B cell (primary cell): ENCODE data around the gene CAMK2D. TPM values are rescaled to one million over a fixed set of nuclear protein-coding genes. Genes with fewer than 3 reads are reported as not detected.
A peak's percentile ranks its signal among the peaks of the same experiment; 100 is the strongest.

Experiments
- ATAC-seq: fragments of 200-7000 bp; cut with Tn5 transposase; one replicate; pipeline ENCODE4 v1.10.0; 2021; ENCODE audit warnings: low read depth, mild to moderate bottlenecking, moderate number of reproducible peaks, moderate library complexity
- CTCF ChIA-PET: fragments of 350-600 bp; sonication (Branson Sonifier 250); formaldehyde crosslinking; loops from one replicate; lab custom pipeline; 2021; ENCODE audit warnings: antibody characterized with exemption, inconsistent platforms; lab: Charles Lee
- POLR2A ChIA-PET: fragments of 350-600 bp; sonication (Branson Sonifier 250); formaldehyde crosslinking; loops from one replicate; lab custom pipeline; 2021; ENCODE audit warnings: antibody characterized with exemption; lab: Charles Lee
- DNase-seq: peaks from one replicate; pipeline ENCODE4 v3.0.0; 2013
- H2AFZ ChIP-seq: 2 replicates; pipeline ENCODE4 v1.6.1; 2012; ENCODE audit warnings: mild to moderate bottlenecking, low read depth, low read length; ENCODE audit not compliant: insufficient read depth, poor library complexity, severe bottlenecking
- H3K27ac ChIP-seq, 2 donors: 1 replicate in 1 of 2; 2 replicates in 1 of 2; pipeline ENCODE4 v1.5.1; 2012 to 2013; ENCODE audit warnings: low read length in 2 of 2, mild to moderate bottlenecking in 2 of 2, moderate library complexity in 1 of 2
- H3K27me3 ChIP-seq, 4 experiments: fragments of 200-600 bp in 1 of 4; sonication (generic) in 1 of 4; replicated peaks in 1 of 4; 1 replicate in 2 of 4; 2 replicates in 2 of 4; pipeline versions ENCODE4 v1.6.1 to v1.7.0; 2013 to 2016; ENCODE audit warnings: low read length in 3 of 4, mild to moderate bottlenecking in 2 of 4, mixed read lengths in 1 of 4, moderate library complexity in 1 of 4; ENCODE audit not compliant: insufficient read depth in 4 of 4, control insufficient read depth in 3 of 4; ENCODE audit errors: control extremely low read depth in 1 of 4
- H3K36me3 ChIP-seq, 2 experiments: replicated peaks in 1 of 2; 1 replicate in 1 of 2; 2 replicates in 1 of 2; pipeline versions ENCODE4 v1.6.1 to v1.7.1; 2013; ENCODE audit warnings: low read length in 1 of 2; ENCODE audit not compliant: insufficient read depth in 2 of 2, control insufficient read depth in 1 of 2; ENCODE audit errors: control extremely low read depth in 1 of 2, extremely low read depth in 1 of 2
- H3K4me1 ChIP-seq, 2 donors: fragments of 200-600 bp in 1 of 2; sonication (generic) in 1 of 2; 1 replicate in 1 of 2; 2 replicates in 1 of 2; pipeline versions ENCODE4 v1.5.1 to v1.6.1; 2013 to 2017; ENCODE audit warnings: low read length in 2 of 2; ENCODE audit not compliant: control insufficient read depth in 2 of 2, insufficient read depth in 2 of 2
- H3K4me2 ChIP-seq: replicated peaks from 2 replicates; pipeline ENCODE3; 2012; ENCODE audit warnings: mild to moderate bottlenecking, low read depth, low read length; ENCODE audit not compliant: poor library complexity, severe bottlenecking
- H3K4me3 ChIP-seq, 5 experiments: fragments of 200-600 bp in 1 of 5; sonication (generic) in 1 of 5; 1 replicate in 3 of 5; 2 replicates in 2 of 5; pipeline versions ENCODE4 v1.5.1 to v1.7.0; 2011 to 2016; ENCODE audit warnings: low read length in 4 of 5, mild to moderate bottlenecking in 4 of 5, low read depth in 2 of 5, control low read depth in 1 of 5, moderate library complexity in 1 of 5; ENCODE audit not compliant: insufficient read depth in 1 of 5; ENCODE audit errors: control extremely low read depth in 1 of 5, extremely low read depth in 1 of 5
- H3K79me2 ChIP-seq: fragments of 200-600 bp; sonication (generic); one replicate; pipeline ENCODE4 v1.6.0; 2016; ENCODE audit warnings: low read length; ENCODE audit not compliant: control insufficient read depth, insufficient read depth
- H3K9ac ChIP-seq: fragments of 200-600 bp; sonication (generic); 2 replicates; pipeline ENCODE4 v1.6.1; 2017; ENCODE audit warnings: mild to moderate bottlenecking, low read length, moderate library complexity
- H3K9me3 ChIP-seq, 3 donors: one replicate each; pipeline versions ENCODE4 v1.6.1 to v1.7.1; 2013; ENCODE audit warnings: low read length in 2 of 3; ENCODE audit not compliant: control insufficient read depth in 2 of 3, insufficient read depth in 1 of 3; ENCODE audit errors: control extremely low read depth in 1 of 3
- H4K20me1 ChIP-seq: 2 replicates; pipeline ENCODE4 v1.6.0; 2012; ENCODE audit warnings: mild to moderate bottlenecking, low read length; ENCODE audit not compliant: insufficient read depth, control insufficient read depth, poor library complexity, severe bottlenecking
- H3K27ac Mint-ChIP-seq: one replicate; pipeline ENCODE4 v1.8.0; 2021; ENCODE audit warnings: mixed read lengths
- H3K27me3 Mint-ChIP-seq: one replicate; pipeline ENCODE4 v1.8.0; 2021; ENCODE audit warnings: mixed read lengths
- H3K4me1 Mint-ChIP-seq: one replicate; pipeline ENCODE4 v1.8.0; 2021; ENCODE audit warnings: mixed read lengths
- H3K4me3 Mint-ChIP-seq: one replicate; pipeline ENCODE4 v1.8.0; 2021; ENCODE audit warnings: mixed read lengths
- H3K9me3 Mint-ChIP-seq: one replicate; pipeline ENCODE4 v1.8.0; 2022; ENCODE audit warnings: mixed read lengths; ENCODE audit not compliant: insufficient read depth
- EZH2 ChIP-seq: IDR thresholded peaks from 2 replicates; pipeline ENCODE4 v1.6.1; 2012; ENCODE audit warnings: borderline replicate concordance, low read depth, mild to moderate bottlenecking, moderate library complexity, low read length; ENCODE audit not compliant: insufficient read depth, poor library complexity, severe bottlenecking
- WGBS: methylation state at CpG from one replicate; pipeline ENCODE4 v1.1.5; 2013; ENCODE audit warnings: missing lambda C conversion rate; ENCODE audit not compliant: insufficient coverage; 5-methylcytosine and 5-hydroxymethylcytosine counted together
- intact Hi-C: fragments of 100-400 bp; cut with micrococcal nuclease; formaldehyde crosslinking; loops from one replicate; pipeline ENCODE4 v1.10.0; 2022
- polyA plus RNA-seq: library from polyadenylated mRNA; depleted of rRNA; stranded (reverse); fragments of >200 nt; gene quantifications from 2 replicates; pipeline ENCODE4 v1.2.3, GENCODE V29; 2012
- total RNA-seq, 2 donors: library from RNA; stranded (reverse); fragments of 120-200 nt in 1 of 2; gene quantifications; 1 replicate in 1 of 2; 2 replicates in 1 of 2; pipeline versions ENCODE4 v1.2.3 to v1.2.4, GENCODE V29; 2013 to 2022
- TF ChIP-seq, protein P1 (sequence below): fragments of 200-600 bp; IDR thresholded peaks from one replicate; pipeline ENCODE4 v1.8.0; 2022; ENCODE audit warnings: antibody characterized with exemption, mild to moderate bottlenecking

CAMK2D gene
- total and polyA plus RNA-seq, 2 donors (not counting 1 experiment from before 2014, with no cell fraction given): 26.3 to 57.0 TPM

DNA sequence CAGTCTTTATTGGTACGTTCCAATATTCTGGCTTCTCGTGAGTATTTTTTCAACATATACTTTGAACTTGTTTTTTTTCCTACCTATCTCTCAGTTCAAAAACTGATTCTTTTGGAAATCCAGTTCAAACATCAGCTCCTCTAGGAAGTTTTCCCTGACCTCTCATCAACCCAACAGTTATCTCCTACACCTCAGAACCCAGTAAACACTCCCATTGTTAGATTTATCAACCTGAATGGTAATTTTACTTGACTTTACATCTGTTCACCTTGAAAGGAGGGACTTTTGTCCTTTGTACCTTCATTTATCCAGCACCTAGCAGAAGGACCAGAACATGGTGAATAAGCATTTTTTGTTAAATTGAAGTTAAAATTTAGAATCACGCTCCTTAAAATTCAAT is 13.6 kb downstream of the CAMK2D start:
- peaks cover 26% of the 10 kb centered on the region for H4K20me1 ChIP-seq
- ATAC-seq (no peak), DNase-seq (no peak)
- H3K9me3 ChIP-seq: no peaks in the 10 kb centered on the region
- TF ChIP-seq, protein P1, sequence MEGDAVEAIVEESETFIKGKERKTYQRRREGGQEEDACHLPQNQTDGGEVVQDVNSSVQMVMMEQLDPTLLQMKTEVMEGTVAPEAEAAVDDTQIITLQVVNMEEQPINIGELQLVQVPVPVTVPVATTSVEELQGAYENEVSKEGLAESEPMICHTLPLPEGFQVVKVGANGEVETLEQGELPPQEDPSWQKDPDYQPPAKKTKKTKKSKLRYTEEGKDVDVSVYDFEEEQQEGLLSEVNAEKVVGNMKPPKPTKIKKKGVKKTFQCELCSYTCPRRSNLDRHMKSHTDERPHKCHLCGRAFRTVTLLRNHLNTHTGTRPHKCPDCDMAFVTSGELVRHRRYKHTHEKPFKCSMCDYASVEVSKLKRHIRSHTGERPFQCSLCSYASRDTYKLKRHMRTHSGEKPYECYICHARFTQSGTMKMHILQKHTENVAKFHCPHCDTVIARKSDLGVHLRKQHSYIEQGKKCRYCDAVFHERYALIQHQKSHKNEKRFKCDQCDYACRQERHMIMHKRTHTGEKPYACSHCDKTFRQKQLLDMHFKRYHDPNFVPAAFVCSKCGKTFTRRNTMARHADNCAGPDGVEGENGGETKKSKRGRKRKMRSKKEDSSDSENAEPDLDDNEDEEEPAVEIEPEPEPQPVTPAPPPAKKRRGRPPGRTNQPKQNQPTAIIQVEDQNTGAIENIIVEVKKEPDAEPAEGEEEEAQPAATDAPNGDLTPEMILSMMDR: no peak
- no peak for TF ChIP-seq EZH2
- intact Hi-C loops: loop anchor here (5.0 kb wide), 1 partner anchor 36 kb away; no protein-coding TSS in a partner anchor
- H3K27ac Mint-ChIP-seq: no peak overlapping the region
- H3K4me3 ChIP-seq: no peak overlapping the region
- POLR2A ChIA-PET: no interaction called here
- H3K9ac ChIP-seq: no peak overlapping the region
- no peaks in the 10 kb centered on the region for H3K27me3 Mint-ChIP-seq
- WGBS: 100% methylated on average over 2 of the region's 3 CpGs
- H3K4me3 Mint-ChIP-seq: no peak overlapping the region
- H3K4me2 ChIP-seq: no peak overlapping the region
- H2AFZ ChIP-seq: no peak overlapping the region
- H3K27me3 ChIP-seq: no peaks in the 10 kb centered on the region
- peaks cover 85% of the 10 kb centered on the region for H3K79me2 ChIP-seq
- CTCF ChIA-PET: no interaction called here
- H3K4me1 Mint-ChIP-seq: peaks cover 29% of the 10 kb centered on the region
- H3K4me1 ChIP-seq: peaks cover 6 to 17% of the 10 kb centered on the region in 2 donors
- no peaks in the 10 kb centered on the region for H3K9me3 Mint-ChIP-seq
- H3K36me3 ChIP-seq: peaks cover 8 to 24% of the 10 kb centered on the region in 2 experiments
- H3K27ac ChIP-seq: no peak overlapping the region

DNA sequence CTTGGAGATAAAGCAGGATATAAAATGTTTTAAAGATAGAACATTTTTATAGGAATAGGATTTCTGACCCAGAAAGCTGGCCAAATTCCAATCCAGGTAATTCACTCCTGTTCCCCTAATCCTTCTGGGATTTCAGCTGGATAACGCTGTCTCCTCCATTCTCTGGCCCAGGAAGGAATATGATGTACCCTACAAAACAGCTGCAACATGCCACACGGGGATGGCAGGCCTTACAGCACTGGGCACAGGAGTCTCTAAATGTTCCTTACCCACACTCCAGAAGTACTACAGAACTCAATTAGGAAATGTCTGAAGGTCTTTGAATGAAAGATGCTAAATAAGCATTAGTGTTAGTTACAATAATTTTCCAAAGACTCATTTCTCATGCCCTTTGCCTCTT is 15.8 kb downstream of the CAMK2D start:
- Histone ChIP-seq H2AFZ (no peak overlapping the region), H3K36me3 (peaks cover 3 to 23% of the 10 kb centered on the region in 2 experiments), H3K9ac (no peak overlapping the region), H3K27me3 (no peaks in the 10 kb centered on the region), H4K20me1 (peaks cover 22% of the 10 kb centered on the region), H3K4me2 (no peak overlapping the region), H3K9me3 (no peaks in the 10 kb centered on the region), H3K4me3 (no peak overlapping the region), H3K27ac (peak overlapping the region in 1 of 2 donors; percentile 58), H3K79me2 (peaks cover 66% of the 10 kb centered on the region), H3K4me1 (peaks cover 6 to 14% of the 10 kb centered on the region in 2 donors)
- ATAC-seq (no peak), DNase-seq (no peak)
- 95% methylated on average over 2 of the region's 2 CpGs for WGBS
- ChIA-PET POLR2A (no interaction called here), CTCF (interaction anchor here (0.9 kb wide), 1 partner anchor 13 kb away, joined by 3 read pairs; no protein-coding TSS in a partner anchor)
- intact Hi-C loops: loop anchor here (5.0 kb wide), 1 partner anchor 33 kb away; no protein-coding TSS in a partner anchor
- TF ChIP-seq EZH2: no peak
- TF ChIP-seq, protein P1: no peak
- Mint-ChIP-seq H3K9me3 (no peaks in the 10 kb centered on the region), H3K4me1 (peaks cover 25% of the 10 kb centered on the region), H3K27ac (no peak overlapping the region), H3K27me3 (no peaks in the 10 kb centered on the region), H3K4me3 (no peak overlapping the region)
